K562 (cell line): ENCODE results near the gene TNPO2. TPM values are rescaled to one million over a fixed set of nuclear protein-coding genes. Genes with fewer than 3 reads are reported as not detected.

ENCODE experiments used
- ATAC-seq: fragments of 200-7000 bp; cut with Tn5 transposase; 3 replicates; pipeline ENCODE4 v1.9.1; 2020; ENCODE audit warnings: moderate library complexity
- BruUV-seq: library from RNA; stranded (reverse); fragments of 400-500 nt; replicated peaks from 2 replicates; lab custom pipeline; 2021; lab: Mats Ljungman, UMichigan
- CTCF ChIA-PET: fragments of 300-600 bp; formaldehyde crosslinking; extraction: SDS; loops from one replicate; lab custom pipeline; 2021; ENCODE audit warnings: low intra/inter-chr PET ratio; lab: Yijun Ruan, JAX
- POLR2A ChIA-PET: fragments of 300-600, 350-650 bp; sonication (Branson Sonifier 250); formaldehyde crosslinking; extraction: SDS; loops from one replicate; lab custom pipeline; 2021; ENCODE audit warnings: antibody characterized with exemption, inconsistent platforms; lab: Yijun Ruan, JAX
- DNase-seq, 4 experiments: peaks; one replicate each; pipeline versions ENCODE4 v3.0.0 to v3.0.0-alpha.2; 2011 to 2018; ENCODE audit warnings: low spot score in 3 of 4, mixed read lengths in 3 of 4; ENCODE audit errors: extremely low read depth in 1 of 4
- FAIRE-seq: peaks from 2 replicates; lab custom pipeline; 2011; peaks lifted over from hg19 to GRCh38; lab: Jason Lieb, UNC
- H2AFZ ChIP-seq: 2 replicates; pipeline ENCODE4 v1.6.0; 2011; ENCODE audit warnings: low read depth, low read length, control low read depth, inconsistent platforms
- H3K27ac ChIP-seq: fragments of 200-600 bp; 3 replicates; pipeline ENCODE4 v1.8.0; 2011; ENCODE audit warnings: low read depth, mild to moderate bottlenecking, control low read depth, inconsistent platforms, low read length, moderate library complexity, mixed read lengths; ENCODE audit errors: extremely low read depth
- H3K27me3 ChIP-seq, 2 experiments: fragments of 300-600 bp in 1 of 2; 2 replicates in 1 of 2; 3 replicates in 1 of 2; pipeline versions ENCODE4 v1.6.0 to v1.8.0; 2011; ENCODE audit warnings: inconsistent platforms in 2 of 2, low read length in 2 of 2, mild to moderate bottlenecking in 1 of 2, mixed read lengths in 1 of 2, moderate library complexity in 1 of 2; ENCODE audit not compliant: control insufficient read depth in 2 of 2, insufficient read depth in 2 of 2
- H3K36me3 ChIP-seq: fragments of 300-600 bp; 3 replicates; pipeline ENCODE4 v1.8.0; 2011; ENCODE audit warnings: mild to moderate bottlenecking, low read length, inconsistent platforms; ENCODE audit not compliant: control insufficient read depth, insufficient read depth
- H3K4me1 ChIP-seq, 2 experiments: fragments of 200-600 bp in 1 of 2; replicated peaks in 1 of 2; 2 replicates in 1 of 2; 3 replicates in 1 of 2; pipeline versions ENCODE4 v1.5.1 to v1.8.0; 2011; ENCODE audit warnings: inconsistent platforms in 2 of 2, low read length in 2 of 2, mild to moderate bottlenecking in 1 of 2, mixed read lengths in 1 of 2, moderate library complexity in 1 of 2; ENCODE audit not compliant: control insufficient read depth in 2 of 2, insufficient read depth in 2 of 2
- H3K4me2 ChIP-seq: 2 replicates; pipeline ENCODE4 v1.6.1; 2011; ENCODE audit warnings: low read length, control low read depth, inconsistent platforms, mixed read lengths; ENCODE audit not compliant: insufficient read depth
- H3K4me3 ChIP-seq: fragments of 200-600 bp; sonication (generic), shearing (Covaris generic); 2 replicates; pipeline ENCODE4 v1.5.1; 2016; ENCODE audit warnings: control low read depth, inconsistent platforms
- H3K79me2 ChIP-seq: fragments of 200-600 bp; 3 replicates; pipeline ENCODE4 v1.8.0; 2011; ENCODE audit warnings: low read length, inconsistent platforms; ENCODE audit not compliant: control insufficient read depth, insufficient read depth
- H3K9ac ChIP-seq, 2 experiments: 2 replicates each; pipeline versions ENCODE4 v1.6.0 to v1.6.1; 2011; ENCODE audit warnings: low read depth in 2 of 2, low read length in 2 of 2, control low read depth in 1 of 2, inconsistent platforms in 1 of 2, mild to moderate bottlenecking in 1 of 2, mixed read lengths in 1 of 2; ENCODE audit not compliant: insufficient read depth in 1 of 2
- H3K9me1 ChIP-seq: one replicate; pipeline ENCODE4 v1.6.0; 2011; ENCODE audit warnings: inconsistent platforms, mild to moderate bottlenecking, low read length, moderate library complexity; ENCODE audit not compliant: control insufficient read depth, insufficient read depth
- H3K9me3 ChIP-seq: replicated peaks from 2 replicates; pipeline ENCODE4 v1.5.1; 2011; ENCODE audit warnings: low read depth, low read length, inconsistent platforms; ENCODE audit not compliant: control insufficient read depth, insufficient read depth
- H4K20me1 ChIP-seq: replicated peaks from 2 replicates; pipeline ENCODE4 v1.6.1; 2011; ENCODE audit warnings: low read length, inconsistent platforms, mixed read lengths; ENCODE audit not compliant: control insufficient read depth, insufficient read depth
- EGR1 ChIP-seq: fragments of 450-650 bp; conservative IDR thresholded peaks from 2 replicates; pipeline ENCODE4 v1.6.1; 2017; ENCODE audit warnings: mild to moderate bottlenecking
- KLF13 ChIP-seq: fragments of 450-650 bp; IDR thresholded peaks from 2 replicates; pipeline ENCODE4 v1.6.1; 2016; ENCODE audit warnings: missing genetic modification characterization, low read depth, mild to moderate bottlenecking, missing compliant biosample characterization, moderate library complexity, borderline replicate concordance
- ZNF280B ChIP-seq: fragments of 250-450 bp; sonication (Bioruptor Pico); IDR thresholded peaks from 2 replicates; pipeline ENCODE4 v1.5.1; 2021; ENCODE audit warnings: mild to moderate bottlenecking
- WGBS: fragments of 100-300 bp; shearing (Covaris generic); methylation state at CpG from one replicate; pipeline ENCODE4 v1.1.6; 2016; ENCODE audit warnings: low coverage, mixed read lengths; ENCODE audit not compliant: insufficient coverage; ENCODE audit errors: missing lambda C conversion rate; 5-methylcytosine and 5-hydroxymethylcytosine counted together
- in situ Hi-C: fragments of 300-500 bp; cut with MboI; formaldehyde crosslinking; loops from 4 replicates; pipeline ENCODE4 v1.15.0; 2018; ENCODE audit warnings: inconsistent platforms, mixed read lengths
- intact Hi-C: fragments of 100-400 bp; cut with micrococcal nuclease; formaldehyde crosslinking; loops from 2 replicates; pipeline ENCODE4 v1.14.2; 2022
- polyA plus RNA-seq, 8 experiments: library from polyadenylated mRNA; depleted of rRNA in 4 of 8; stranded (reverse) in 5 of 8; unstranded in 3 of 8; fragments of >200 nt; fragmentation: Nextera tagmentation in 2 of 8; fragmentation: Illumina TruSeq in 1 of 8; extraction: Ambion mirVana in 2 of 8; extraction: Trizol in 1 of 8; gene quantifications; 2 replicates each; pipeline versions ENCODE4 v1.2.1 to v1.2.3, GENCODE V29; 2011 to 2014; ENCODE audit warnings: inconsistent platforms in 1 of 8, missing spikeins in 1 of 8
- total RNA-seq, 7 experiments: library from RNA; depleted of rRNA in 6 of 7; stranded (reverse); fragments of >200 nt in 6 of 7; fragmentation: Illumina TruSeq in 2 of 7; extraction: Trizol in 2 of 7; gene quantifications; 2 replicates each; pipeline versions ENCODE4 v1.2.1 to v1.2.3, GENCODE V29; 2011 to 2021; ENCODE audit warnings: low replicate concordance in 1 of 7
- TF ChIP-seq, protein P1 (sequence below): sonication (generic); formaldehyde crosslinking; IDR thresholded peaks from 2 replicates; pipeline ENCODE4 v1.8.1; 2023; ENCODE audit warnings: mild to moderate bottlenecking, missing genetic modification reagents

The TNPO2 gene
- total and polyA plus RNA-seq, 9 of the 15 experiments (the other 6 are each of a cell fraction or from before 2014, with no cell fraction given), result 6.0 to 126 (median 53.8) TPM

- ChIA-PET CTCF (no interaction called here), POLR2A (interaction anchor here (0.6 to 1.0 kb wide), 2 partner anchors 26 to 576 kb away, joined by 3 read pairs; no protein-coding TSS in a partner anchor)
- in situ Hi-C loops (loop anchor here (5.0 kb wide), 1 partner anchor 78 kb away; no protein-coding TSS in a partner anchor), intact Hi-C loops (no loop called here)
- Histone ChIP-seq H3K4me2 (no peak overlapping the region), H3K4me3 (no peak overlapping the region), H3K79me2 (no peaks in the 10 kb centered on the region; the same call in 2 of the 3 replicates), H3K4me1 (peaks cover 2 to 29% of the 10 kb centered on the region in 2 experiments; a peak in 4 of 5 replicates), H4K20me1 (no peaks in the 10 kb centered on the region), H2AFZ (no peak overlapping the region), H3K9me3 (no peaks in the 10 kb centered on the region), H3K36me3 (no peaks in the 10 kb centered on the region), H3K27ac (no peak overlapping the region), H3K9ac (no peak overlapping the region), H3K27me3 (no peaks in the 10 kb centered on the region), H3K9me1 (no peaks in the 10 kb centered on the region)
- FAIRE-seq (no peak), ATAC-seq (no peak), DNase-seq (peak in 2 of 4 experiments; percentile 35 to 63)
- TF ChIP-seq EGR1 (0 out of 2 replicates have a peak, but pooled peaks have one; percentile 12), KLF13 (tag) (no peak), ZNF280B (CRISPR knock-in tag) (no peak)
- TF ChIP-seq, protein P1, sequence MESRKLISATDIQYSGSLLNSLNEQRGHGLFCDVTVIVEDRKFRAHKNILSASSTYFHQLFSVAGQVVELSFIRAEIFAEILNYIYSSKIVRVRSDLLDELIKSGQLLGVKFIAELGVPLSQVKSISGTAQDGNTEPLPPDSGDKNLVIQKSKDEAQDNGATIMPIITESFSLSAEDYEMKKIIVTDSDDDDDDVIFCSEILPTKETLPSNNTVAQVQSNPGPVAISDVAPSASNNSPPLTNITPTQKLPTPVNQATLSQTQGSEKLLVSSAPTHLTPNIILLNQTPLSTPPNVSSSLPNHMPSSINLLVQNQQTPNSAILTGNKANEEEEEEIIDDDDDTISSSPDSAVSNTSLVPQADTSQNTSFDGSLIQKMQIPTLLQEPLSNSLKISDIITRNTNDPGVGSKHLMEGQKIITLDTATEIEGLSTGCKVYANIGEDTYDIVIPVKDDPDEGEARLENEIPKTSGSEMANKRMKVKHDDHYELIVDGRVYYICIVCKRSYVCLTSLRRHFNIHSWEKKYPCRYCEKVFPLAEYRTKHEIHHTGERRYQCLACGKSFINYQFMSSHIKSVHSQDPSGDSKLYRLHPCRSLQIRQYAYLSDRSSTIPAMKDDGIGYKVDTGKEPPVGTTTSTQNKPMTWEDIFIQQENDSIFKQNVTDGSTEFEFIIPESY (CRISPR knock-in tag), result peak; percentile 84
- no TSS peak for BruUV-seq
- 95% methylated on average over 12 of the region's 37 CpGs for WGBS
These were observed 46.0 kb upstream of the TNPO2 start for GRCh38 chr19:12769689-12770088.
